ENCODE measurements around the gene FEZF1. TPM values are rescaled to one million over a fixed set of nuclear protein-coding genes. Genes with fewer than 3 reads are reported as not detected.
A peak's percentile ranks its signal among the peaks of the same experiment; 100 is the strongest.

The FEZF1 gene
- total RNA-seq (2021; ENCODE audit: unreplicated experiment): not detected
- polyA plus RNA-seq (2012; ENCODE audit: insufficient read length): not detected
- Bru-seq, nascent RNA: not detected
- BruChase-seq, experiment 1, labeled RNA remaining after a 2-hour chase: not detected
- not detected for BruChase-seq, experiment 2, labeled RNA remaining after a 6-hour chase
- long read RNA-seq: 0 reads

GRCh38 chr7:122304319-122304975 lies at the start of gene FEZF1:
FEZF1 (minus strand) TSS chr7:122304750; CDS start chr7:122304437, 313 bp downstream.
- in situ Hi-C loops (cut with HindIII; ENCODE audit: low pct_unique_long_range_greater_than_20kb, low sequenced_read_pairs): no loop called here
- no TSS peak for BruUV-seq (replicated peaks)
- H3K9me3 ChIP-seq (ENCODE audit: control insufficient read depth, insufficient read depth, low read depth, low read length): no peaks in the 10 kb centered on the region
- TF ChIP-seq POLR2AphosphoS5 (IDR thresholded peaks at IDR 0.05; ENCODE audit: low read depth, low read length) (no peak), REST (IDR thresholded peaks at IDR 0.05; ENCODE audit: insufficient read depth in 1 of 2, low read depth in 2 of 2, low read length in 1 of 2) (no peak), TCF7L2 (IDR thresholded peaks at IDR 0.05; ENCODE audit: low read depth, low read length) (no peak), SIN3A (IDR thresholded peaks at IDR 0.05; ENCODE audit: borderline replicate concordance, insufficient read depth, low read depth, low read length) (no peak)
- TF ChIP-seq, protein P1, sequence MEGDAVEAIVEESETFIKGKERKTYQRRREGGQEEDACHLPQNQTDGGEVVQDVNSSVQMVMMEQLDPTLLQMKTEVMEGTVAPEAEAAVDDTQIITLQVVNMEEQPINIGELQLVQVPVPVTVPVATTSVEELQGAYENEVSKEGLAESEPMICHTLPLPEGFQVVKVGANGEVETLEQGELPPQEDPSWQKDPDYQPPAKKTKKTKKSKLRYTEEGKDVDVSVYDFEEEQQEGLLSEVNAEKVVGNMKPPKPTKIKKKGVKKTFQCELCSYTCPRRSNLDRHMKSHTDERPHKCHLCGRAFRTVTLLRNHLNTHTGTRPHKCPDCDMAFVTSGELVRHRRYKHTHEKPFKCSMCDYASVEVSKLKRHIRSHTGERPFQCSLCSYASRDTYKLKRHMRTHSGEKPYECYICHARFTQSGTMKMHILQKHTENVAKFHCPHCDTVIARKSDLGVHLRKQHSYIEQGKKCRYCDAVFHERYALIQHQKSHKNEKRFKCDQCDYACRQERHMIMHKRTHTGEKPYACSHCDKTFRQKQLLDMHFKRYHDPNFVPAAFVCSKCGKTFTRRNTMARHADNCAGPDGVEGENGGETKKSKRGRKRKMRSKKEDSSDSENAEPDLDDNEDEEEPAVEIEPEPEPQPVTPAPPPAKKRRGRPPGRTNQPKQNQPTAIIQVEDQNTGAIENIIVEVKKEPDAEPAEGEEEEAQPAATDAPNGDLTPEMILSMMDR (IDR thresholded peaks at IDR 0.05): no peak
- H3K36me3 ChIP-seq (ENCODE audit: control insufficient read depth, insufficient read depth, low read length): peaks cover 4% of the 10 kb centered on the region; the same call in 1 of the 2 replicates
- POLR2A ChIA-PET: no interaction called here
- no peak within 1 kb of the TSS for H3K27ac ChIP-seq (ENCODE audit: low read length)
- CTCF ChIA-PET: no interaction called here
- 0 out of 2 replicates have a peak, but pooled peaks have one; percentile 13 for ATAC-seq
- intact Hi-C loops (cut with micrococcal nuclease; ENCODE audit: unreplicated experiment): no loop called here
- peak within 1 kb of the TSS; percentile 20 to 35 for H3K4me3 ChIP-seq (ENCODE audit: low read depth in 2 of 2, low read length in 2 of 2)
- H3K27me3 ChIP-seq (ENCODE audit: control insufficient read depth, insufficient read depth, low read length): peaks cover 54% of the 10 kb centered on the region
- DNase-seq (ENCODE audit: low read depth, low spot score): no peak
- H3K4me1 ChIP-seq (ENCODE audit: control insufficient read depth, insufficient read depth, low read length): peaks cover 5% of the 10 kb centered on the region

DNA sequence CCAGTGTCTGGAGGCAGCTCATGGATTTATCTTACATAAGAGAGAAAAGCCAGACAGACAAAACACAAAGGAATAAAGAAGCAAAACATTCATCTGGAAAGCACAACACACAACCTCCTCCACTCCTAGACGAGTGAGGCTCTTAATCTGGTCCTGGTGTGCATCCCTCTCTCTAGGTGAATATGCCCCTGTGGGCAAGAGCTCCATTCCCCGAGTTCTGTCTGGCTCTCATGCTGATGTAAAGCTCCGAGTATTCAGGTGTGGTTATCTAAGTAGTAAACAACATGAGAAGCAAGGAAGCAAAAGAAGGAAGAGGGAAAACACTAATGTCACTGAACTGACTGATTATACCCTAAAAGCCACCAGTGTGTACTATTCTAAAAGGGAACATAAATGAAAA lies 47.9 kb upstream of the FEZF1 start:
- ChIA-PET CTCF (no interaction called here), POLR2A (no interaction called here)
- Histone ChIP-seq H3K27me3 (ENCODE audit: control insufficient read depth, insufficient read depth, low read length) (peaks cover 2% of the 10 kb centered on the region; the same call in 1 of the 2 replicates), H3K36me3 (ENCODE audit: control insufficient read depth, insufficient read depth, low read length) (no peaks in the 10 kb centered on the region), H3K4me1 (ENCODE audit: control insufficient read depth, insufficient read depth, low read length) (no peaks in the 10 kb centered on the region), H3K9me3 (ENCODE audit: control insufficient read depth, insufficient read depth, low read depth, low read length) (no peaks in the 10 kb centered on the region), H3K27ac (ENCODE audit: low read length) (no peak overlapping the region), H3K4me3 (ENCODE audit: low read depth in 2 of 2, low read length in 2 of 2) (no peak overlapping the region)
- BruUV-seq (replicated peaks): no TSS peak
- intact Hi-C loops (cut with micrococcal nuclease; ENCODE audit: unreplicated experiment) (no loop called here), in situ Hi-C loops (cut with HindIII; ENCODE audit: low pct_unique_long_range_greater_than_20kb, low sequenced_read_pairs) (no loop called here)
- ATAC-seq (no peak), DNase-seq (ENCODE audit: low read depth, low spot score) (no peak)
- TF ChIP-seq TCF7L2 (IDR thresholded peaks at IDR 0.05; ENCODE audit: low read depth, low read length): no peak
- TF ChIP-seq POLR2AphosphoS5 (IDR thresholded peaks at IDR 0.05; ENCODE audit: low read depth, low read length): no peak
- TF ChIP-seq SIN3A (IDR thresholded peaks at IDR 0.05; ENCODE audit: borderline replicate concordance, insufficient read depth, low read depth, low read length): no peak
- TF ChIP-seq, protein P1 (IDR thresholded peaks at IDR 0.05): no peak
